Tibial artery (tissue), 4 donors: ENCODE measurements around the gene PMPCA.

ENCODE experiments used
- DNase-seq, 2 donors: peaks; one replicate each; pipeline ENCODE4 v3.0.0-alpha.2; 2019
- H3K27ac ChIP-seq, 2 donors: fragments of 200-600 bp; sonication (generic) in 1 of 2; 1 replicate in 1 of 2; 2 replicates in 1 of 2; pipeline ENCODE4 v1.5.1; 2018 to 2019; ENCODE audit warnings: mild to moderate bottlenecking in 1 of 2
- H3K27me3 ChIP-seq, 2 donors: fragments of 200-600 bp; sonication (generic) in 1 of 2; one replicate each; pipeline versions ENCODE4 v1.5.1 to v1.6.0; 2016 to 2019
- H3K36me3 ChIP-seq, 3 donors: fragments of 200-600 bp; sonication (generic) in 2 of 3; one replicate each; pipeline ENCODE4 v1.5.1; 2016 to 2019; ENCODE audit warnings: mild to moderate bottlenecking in 2 of 3
- H3K4me1 ChIP-seq, 4 donors: fragments of 200-600 bp; sonication (generic) in 2 of 4; 1 replicate in 3 of 4; 2 replicates in 1 of 4; pipeline ENCODE4 v1.5.1; 2016 to 2019
- H3K4me3 ChIP-seq, 2 donors: fragments of 200-600 bp; sonication (generic) in 1 of 2; 1 replicate in 1 of 2; 2 replicates in 1 of 2; pipeline ENCODE4 v1.5.1; 2018 to 2019; ENCODE audit warnings: mild to moderate bottlenecking in 2 of 2
- H3K9me3 ChIP-seq, 3 donors: fragments of 200-600 bp; sonication (generic) in 1 of 3; one replicate each; pipeline ENCODE4 v1.5.1; 2016 to 2019
- CTCF ChIP-seq, 2 experiments: fragments of 200-600 bp in 1 of 2; fragments of 450-650 bp in 1 of 2; IDR thresholded peaks; one replicate each; pipeline ENCODE4 v1.5.1; 2017 to 2019; ENCODE audit warnings: antibody characterized with exemption in 2 of 2, mild to moderate bottlenecking in 1 of 2, moderate library complexity in 1 of 2
- intact Hi-C: fragments of 100-400 bp; cut with DNase I; formaldehyde crosslinking; loops from one replicate; pipeline ENCODE4 v1.15.0; 2023; ENCODE audit warnings: low total_unique reads

Gene PMPCA

GRCh38 chr9:136376457-136376856 lies 34.0 kb upstream of the PMPCA start:
- Histone ChIP-seq H3K27ac (no peak overlapping the region), H3K4me1 (peaks cover 0 to 23% (median 0%) of the 10 kb centered on the region in 4 donors), H3K9me3 (no peaks in the 10 kb centered on the region), H3K27me3 (no peaks in the 10 kb centered on the region), H3K36me3 (peaks cover 4 to 47% (median 31%) of the 10 kb centered on the region in 3 donors), H3K4me3 (no peak overlapping the region)
- no peak for TF ChIP-seq CTCF (IDR thresholded peaks at IDR 0.05)
- no peak for DNase-seq
- intact Hi-C loops: no loop called here

GRCh38 chr9:136377341-136378169 lies 32.9 kb upstream of the PMPCA start:
- no peak for DNase-seq
- Histone ChIP-seq H3K4me1 (peaks cover 0 to 16% (median 0%) of the 10 kb centered on the region in 4 donors), H3K27me3 (no peaks in the 10 kb centered on the region), H3K36me3 (peaks cover 4 to 58% (median 42%) of the 10 kb centered on the region in 3 donors), H3K27ac (no peak overlapping the region), H3K9me3 (no peaks in the 10 kb centered on the region), H3K4me3 (no peak overlapping the region)
- no peak for TF ChIP-seq CTCF (IDR thresholded peaks at IDR 0.05)
- intact Hi-C loops: no loop called here

GRCh38 chr9:136378170-136379002 lies 32.1 kb upstream of the PMPCA start:
- H3K27me3 ChIP-seq: no peaks in the 10 kb centered on the region
- H3K27ac ChIP-seq: no peak overlapping the region
- DNase-seq: no peak
- H3K4me1 ChIP-seq: peaks cover 0 to 8% (median 0%) of the 10 kb centered on the region in 4 donors
- no peak for TF ChIP-seq CTCF (IDR thresholded peaks at IDR 0.05)
- no peak overlapping the region for H3K4me3 ChIP-seq
- peaks cover 12 to 66% (median 50%) of the 10 kb centered on the region in 3 donors for H3K36me3 ChIP-seq
- intact Hi-C loops: no loop called here
- no peaks in the 10 kb centered on the region for H3K9me3 ChIP-seq

GRCh38 chr9:136379003-136379287 lies 31.5 kb upstream of the PMPCA start:
- no peak for DNase-seq
- no peaks in the 10 kb centered on the region for H3K27me3 ChIP-seq
- H3K4me3 ChIP-seq: no peak overlapping the region
- H3K4me1 ChIP-seq: peaks cover 0 to 2% (median 0%) of the 10 kb centered on the region in 4 donors
- H3K9me3 ChIP-seq: no peaks in the 10 kb centered on the region
- intact Hi-C loops: no loop called here
- no peak for TF ChIP-seq CTCF (IDR thresholded peaks at IDR 0.05)
- peaks cover 15 to 71% (median 56%) of the 10 kb centered on the region in 3 donors for H3K36me3 ChIP-seq
- no peak overlapping the region for H3K27ac ChIP-seq

- H3K4me3 ChIP-seq: no peak overlapping the region
- DNase-seq: no peak
- no peak overlapping the region for H3K27ac ChIP-seq
- intact Hi-C loops: no loop called here
- no peak for TF ChIP-seq CTCF (IDR thresholded peaks at IDR 0.05)
- no peaks in the 10 kb centered on the region for H3K9me3 ChIP-seq
- H3K36me3 ChIP-seq: peaks cover 20 to 76% (median 60%) of the 10 kb centered on the region in 3 donors
- no peaks in the 10 kb centered on the region for H3K4me1 ChIP-seq
- no peaks in the 10 kb centered on the region for H3K27me3 ChIP-seq
Observed at GRCh38 chr9:136379401-136379800, 31.1 kb upstream of the PMPCA start.
